Activated naive CD4-positive, alpha-beta T cell treated with anti-CD3 and anti-CD28 coated beads, Interleukin-2, amount 50 U/mL, for 72 hours (primary cell): ENCODE measurements around the gene SCLY. TPM values are rescaled to one million over a fixed set of nuclear protein-coding genes. Genes with fewer than 3 reads are reported as not detected.
A peak's percentile ranks its signal among the peaks of the same experiment; 100 is the strongest.

ENCODE experiments used
- ATAC-seq, 2 donors: fragments of 150-1000 bp; cut with Tn5 transposase; 2 replicates each; pipeline ENCODE4 v1.10.0; 2021; ENCODE audit warnings: mild to moderate bottlenecking in 2 of 2, moderate library complexity in 2 of 2
- DNase-seq, 2 donors: peaks; one replicate each; pipeline ENCODE4 v3.0.0; 2021 to 2022; ENCODE audit warnings: low spot score in 2 of 2
- H3K27ac Mint-ChIP-seq, 2 donors: one replicate each; pipeline ENCODE4 v1.8.0; 2022; ENCODE audit warnings: mild to moderate bottlenecking in 2 of 2, mixed read lengths in 2 of 2
- H3K36me3 Mint-ChIP-seq, 2 donors: one replicate each; pipeline ENCODE4 v1.8.0; 2022; ENCODE audit warnings: mixed read lengths in 2 of 2
- H3K9me3 Mint-ChIP-seq, 2 donors: one replicate each; pipeline ENCODE4 v1.8.0; 2022; ENCODE audit warnings: mixed read lengths in 2 of 2
- total RNA-seq, 2 donors: library from RNA; stranded (reverse); gene quantifications; one replicate each; pipeline ENCODE4 v1.2.3, GENCODE V29; 2022

The SCLY gene
- total RNA-seq, 2 donors from 2014 or later, result 58.0 to 75.2 TPM

- no peaks in the 10 kb centered on the region for H3K9me3 Mint-ChIP-seq
- H3K36me3 Mint-ChIP-seq, result no peaks in the 10 kb centered on the region
- ATAC-seq (no peak), DNase-seq (no peak)
- no peak overlapping the region for H3K27ac Mint-ChIP-seq
Observed at GRCh38 chr2:238122287-238123217, 61.8 kb downstream of the SCLY start.

GRCh38 chr2:238123218-238123971, 62.6 kb downstream of the SCLY start:
- Mint-ChIP-seq H3K9me3 (no peaks in the 10 kb centered on the region), H3K27ac (no peak overlapping the region), H3K36me3 (no peaks in the 10 kb centered on the region)
- ATAC-seq (no peak), DNase-seq (no peak)

- Mint-ChIP-seq H3K36me3 (no peaks in the 10 kb centered on the region), H3K9me3 (no peaks in the 10 kb centered on the region), H3K27ac (no peak overlapping the region)
- ATAC-seq (no peak), DNase-seq (no peak)
Observed at GRCh38 chr2:238123991-238124470, 63.2 kb downstream of the SCLY start.

GRCh38 chr2:238124488-238125126, 63.8 kb downstream of the SCLY start:
- H3K36me3 Mint-ChIP-seq, result no peaks in the 10 kb centered on the region
- no peaks in the 10 kb centered on the region for H3K9me3 Mint-ChIP-seq
- H3K27ac Mint-ChIP-seq, result no peak overlapping the region
- DNase-seq, result no peak
- no peak for ATAC-seq

GRCh38 chr2:238125127-238125885, 64.5 kb downstream of the SCLY start:
- Mint-ChIP-seq H3K36me3 (no peaks in the 10 kb centered on the region), H3K9me3 (no peaks in the 10 kb centered on the region)
- peak in 1 of 2 donors; percentile 29 for ATAC-seq

GRCh38 chr2:238126338-238126737, 65.5 kb downstream of the SCLY start:
- Mint-ChIP-seq H3K9me3 (no peaks in the 10 kb centered on the region), H3K36me3 (no peaks in the 10 kb centered on the region), H3K27ac (no peak overlapping the region)
- ATAC-seq (no peak), DNase-seq (no peak)

More at GRCh38 chr2:238125127-238125885, 64.5 kb downstream of the SCLY start:
- no peak for DNase-seq
- H3K27ac Mint-ChIP-seq, result no peak overlapping the region

GRCh38 chr2:238126775-238127164, 66.0 kb downstream of the SCLY start:
- Mint-ChIP-seq H3K36me3 (no peaks in the 10 kb centered on the region), H3K27ac (no peak overlapping the region), H3K9me3 (no peaks in the 10 kb centered on the region)
- ATAC-seq, result no peak
- DNase-seq, result no peak

- ATAC-seq, result peak; percentile 24 to 61
- Mint-ChIP-seq H3K27ac (no peak overlapping the region), H3K9me3 (no peaks in the 10 kb centered on the region), H3K36me3 (no peaks in the 10 kb centered on the region)
- DNase-seq, result no peak
Observed at GRCh38 chr2:238127165-238128060, 66.6 kb downstream of the SCLY start.

GRCh38 chr2:238128061-238128440, 67.2 kb downstream of the SCLY start:
- ATAC-seq, result no peak
- Mint-ChIP-seq H3K27ac (no peak overlapping the region), H3K9me3 (no peaks in the 10 kb centered on the region), H3K36me3 (no peaks in the 10 kb centered on the region)
- DNase-seq, result no peak

GRCh38 chr2:238128534-238129001, 67.8 kb downstream of the SCLY start:
- no peak overlapping the region for H3K27ac Mint-ChIP-seq
- no peak for ATAC-seq
- no peaks in the 10 kb centered on the region for H3K36me3 Mint-ChIP-seq
- DNase-seq, result no peak
- H3K9me3 Mint-ChIP-seq, result no peaks in the 10 kb centered on the region

GRCh38 chr2:238129166-238130010, 68.6 kb downstream of the SCLY start:
- Mint-ChIP-seq H3K27ac (no peak overlapping the region), H3K36me3 (no peaks in the 10 kb centered on the region), H3K9me3 (no peaks in the 10 kb centered on the region)
- ATAC-seq (no peak), DNase-seq (no peak)

GRCh38 chr2:238130111-238130695, 69.4 kb downstream of the SCLY start:
- ATAC-seq (no peak), DNase-seq (no peak)
- Mint-ChIP-seq H3K36me3 (no peaks in the 10 kb centered on the region), H3K9me3 (no peaks in the 10 kb centered on the region), H3K27ac (no peak overlapping the region)

GRCh38 chr2:238130696-238131628, 70.2 kb downstream of the SCLY start:
- DNase-seq, result no peak
- no peak for ATAC-seq
- H3K9me3 Mint-ChIP-seq, result no peaks in the 10 kb centered on the region
- no peak overlapping the region for H3K27ac Mint-ChIP-seq
- no peaks in the 10 kb centered on the region for H3K36me3 Mint-ChIP-seq
